Medulla oblongata (tissue), 1 donor: ENCODE data around the gene B3GALT2.
A peak's percentile ranks its signal among the peaks of the same experiment; 100 is the strongest.

Experiments
- DNase-seq: peaks from one replicate; pipeline ENCODE4 v3.0.0-alpha.2; 2015; ENCODE audit errors: extremely low spot score

B3GALT2 gene

GRCh38 chr1:193183019-193183627 is 3.3 kb downstream of the B3GALT2 start:
- DNase-seq, result peak; percentile 84

- peak; percentile 26 for DNase-seq
These were observed 4.4 kb downstream of the B3GALT2 start for GRCh38 chr1:193181985-193182384.

GRCh38 chr1:193181536-193181935 is 4.9 kb downstream of the B3GALT2 start:
- no peak for DNase-seq

- no peak for DNase-seq
These were observed 7.3 kb downstream of the B3GALT2 start for GRCh38 chr1:193179094-193179493.

GRCh38 chr1:193176788-193177187 is 9.6 kb downstream of the B3GALT2 start:
- DNase-seq, result no peak

DNA sequence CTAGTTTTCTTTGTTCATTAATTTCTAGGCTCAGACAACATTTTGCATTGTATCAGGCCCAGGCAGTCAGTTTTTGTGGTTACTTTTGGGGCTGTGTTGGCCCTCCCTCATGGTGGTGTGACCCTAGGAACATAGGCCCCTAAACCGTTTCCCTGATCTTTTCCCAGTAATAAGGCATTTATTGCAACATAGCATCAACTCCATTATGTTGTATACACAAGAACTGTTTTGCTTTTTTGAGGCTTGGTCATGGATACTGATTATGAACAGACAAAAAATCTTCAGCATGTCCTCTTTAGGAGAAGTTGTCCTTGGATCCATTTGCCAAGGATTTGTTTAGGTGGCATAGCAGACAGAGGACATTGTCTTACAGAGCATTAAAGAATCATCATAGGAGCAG is 10.3 kb downstream of the B3GALT2 start:
- DNase-seq, result no peak

GRCh38 chr1:193157360-193157759 is 29.1 kb downstream of the B3GALT2 start:
- no peak for DNase-seq

DNA sequence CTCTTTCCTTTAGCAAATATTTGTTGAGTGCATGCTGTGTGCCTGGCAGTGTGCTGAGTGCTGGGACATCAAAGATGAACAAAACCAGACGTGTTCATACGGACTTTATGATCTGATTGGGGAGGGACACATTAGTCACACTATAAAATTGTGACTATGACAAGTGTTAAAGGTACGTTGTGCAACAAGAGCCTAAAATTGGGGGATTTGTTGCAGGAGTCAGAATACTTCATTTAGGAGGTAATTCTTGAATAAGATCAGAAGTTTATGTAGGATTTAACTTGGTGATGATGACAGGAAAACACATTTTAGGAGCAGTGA is 29.6 kb downstream of the B3GALT2 start:
- DNase-seq, result no peak

- DNase-seq, result no peak
These were observed 30.1 kb downstream of the B3GALT2 start for GRCh38 chr1:193156117-193156821.

DNA sequence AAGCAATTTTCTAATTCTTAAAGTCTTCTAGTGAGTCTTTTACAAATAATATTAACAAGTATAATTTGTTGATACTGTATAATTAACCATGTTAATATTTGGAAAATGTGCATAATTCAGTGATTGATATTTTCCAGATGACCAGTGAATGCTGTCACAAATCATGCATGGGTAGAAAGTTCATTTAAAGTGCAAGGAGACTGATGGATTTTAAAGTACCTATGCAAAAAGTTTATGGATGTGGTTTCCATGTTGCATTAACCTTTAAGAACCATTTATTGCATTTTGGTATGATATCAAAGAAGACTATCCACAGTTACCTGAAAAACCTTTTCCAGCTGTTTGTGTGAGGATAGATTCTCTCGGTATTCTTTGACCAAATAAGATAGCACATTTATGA is 41.4 kb downstream of the B3GALT2 start:
- DNase-seq, result no peak

- no peak for DNase-seq
These were observed 42.0 kb downstream of the B3GALT2 start for GRCh38 chr1:193144361-193144938.

GRCh38 chr1:193143285-193143684 is 43.1 kb downstream of the B3GALT2 start:
- DNase-seq, result no peak

DNA sequence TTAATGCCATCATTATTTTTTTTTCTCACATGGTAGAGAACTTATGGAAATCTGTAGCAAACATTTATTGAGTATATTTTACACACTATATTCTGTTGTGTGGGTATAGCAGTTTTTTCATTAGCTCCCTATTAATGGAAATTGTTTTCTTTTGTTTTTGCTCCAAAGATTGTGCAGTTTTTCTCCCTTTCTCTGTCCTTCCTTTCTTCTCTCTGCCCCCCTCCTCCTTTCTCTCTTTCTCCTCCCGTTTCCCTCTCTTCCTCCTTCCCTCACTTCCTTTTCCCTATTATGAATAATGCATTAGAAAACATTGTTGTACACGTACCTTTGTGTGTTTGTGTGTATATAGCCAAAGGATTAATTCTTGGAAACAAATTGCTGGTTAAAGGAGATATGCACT is 44.0 kb downstream of the B3GALT2 start:
- no peak for DNase-seq

DNA sequence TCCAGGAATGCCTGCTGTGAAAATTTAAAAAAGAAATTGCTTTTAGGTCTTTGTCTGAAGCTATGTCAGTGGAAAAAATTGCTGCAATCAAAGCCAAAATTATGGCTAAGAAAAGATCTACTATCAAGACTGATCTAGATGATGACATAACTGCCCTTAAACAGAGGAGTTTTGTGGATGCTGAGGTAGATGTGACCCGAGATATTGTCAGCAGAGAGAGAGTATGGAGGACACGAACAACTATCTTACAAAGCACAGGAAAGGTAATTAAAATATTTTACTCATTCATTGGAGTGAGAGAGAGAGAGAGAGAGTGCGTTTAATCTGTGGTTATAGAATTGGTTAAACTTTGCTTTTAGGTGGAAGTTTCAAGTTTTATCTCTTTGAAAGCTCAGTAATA is 44.6 kb downstream of the B3GALT2 start:
- DNase-seq, result no peak

- no peak for DNase-seq
These were observed 46.2 kb downstream of the B3GALT2 start for GRCh38 chr1:193140254-193140653.

- DNase-seq, result no peak
These were observed 55.0 kb downstream of the B3GALT2 start for GRCh38 chr1:193131266-193131860.
